Measurements from ENCODE around the gene SYNGR2.

DNA sequence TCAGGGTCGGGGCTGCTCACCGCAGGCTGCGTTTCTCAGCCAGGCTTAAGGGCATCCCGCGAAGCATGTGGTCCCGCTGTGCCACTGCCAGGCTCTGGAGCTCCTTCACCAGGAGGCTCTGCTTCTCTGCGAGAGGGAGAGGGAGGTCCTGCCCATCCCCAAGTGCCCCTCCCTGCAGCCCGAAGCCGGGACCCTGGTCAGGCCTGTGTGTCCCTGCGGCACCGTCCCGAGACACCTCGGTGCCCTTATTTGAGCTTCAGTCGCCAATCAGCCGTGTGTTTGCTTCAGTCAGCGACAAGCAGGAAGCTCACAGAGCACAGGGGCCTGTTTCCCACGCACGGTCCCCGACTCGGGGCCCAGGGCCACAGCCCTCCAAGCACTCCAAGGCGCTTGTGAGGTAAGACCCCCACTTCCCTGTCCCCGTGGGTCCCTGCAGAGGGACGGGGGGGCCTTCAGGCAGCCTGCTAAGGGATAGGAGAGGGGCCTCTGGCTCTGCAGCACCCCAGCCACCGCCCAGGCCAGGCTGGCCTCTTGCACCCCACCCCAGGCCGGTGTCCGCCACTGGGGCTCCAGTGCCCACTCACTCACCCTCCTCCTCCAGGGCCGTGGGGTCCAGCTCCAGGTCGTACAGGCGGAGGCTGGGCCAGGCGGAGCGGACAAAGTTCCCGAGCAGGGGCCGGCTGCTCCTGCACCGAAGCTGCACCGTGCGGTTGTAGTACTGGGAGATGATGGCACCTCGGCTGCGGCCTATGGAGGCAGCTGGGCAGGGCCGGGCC, 43.1 kb upstream of the SYNGR2 start:
- TF ChIP-seq EZH2 (IDR thresholded peaks at IDR 0.05; ENCODE audit: low read depth, unreplicated experiment) (no peak), POLR2AphosphoS5 (IDR thresholded peaks at IDR 0.05; ENCODE audit: low read depth) (no peak), EZH2phosphoT487 (IDR thresholded peaks at IDR 0.05; ENCODE audit: unreplicated experiment) (no peak), NANOG (IDR thresholded peaks at IDR 0.05; ENCODE audit: borderline replicate concordance) (no peak), JUNB (IDR thresholded peaks at IDR 0.05; ENCODE audit: unreplicated experiment) (no peak), STAT1 (IDR thresholded peaks at IDR 0.05; ENCODE audit: unreplicated experiment) (no peak), CREB1 (CRISPR knock-in tag; IDR thresholded peaks at IDR 0.05; ENCODE audit: low read depth) (no peak)
- TF ChIP-seq, protein P1, sequence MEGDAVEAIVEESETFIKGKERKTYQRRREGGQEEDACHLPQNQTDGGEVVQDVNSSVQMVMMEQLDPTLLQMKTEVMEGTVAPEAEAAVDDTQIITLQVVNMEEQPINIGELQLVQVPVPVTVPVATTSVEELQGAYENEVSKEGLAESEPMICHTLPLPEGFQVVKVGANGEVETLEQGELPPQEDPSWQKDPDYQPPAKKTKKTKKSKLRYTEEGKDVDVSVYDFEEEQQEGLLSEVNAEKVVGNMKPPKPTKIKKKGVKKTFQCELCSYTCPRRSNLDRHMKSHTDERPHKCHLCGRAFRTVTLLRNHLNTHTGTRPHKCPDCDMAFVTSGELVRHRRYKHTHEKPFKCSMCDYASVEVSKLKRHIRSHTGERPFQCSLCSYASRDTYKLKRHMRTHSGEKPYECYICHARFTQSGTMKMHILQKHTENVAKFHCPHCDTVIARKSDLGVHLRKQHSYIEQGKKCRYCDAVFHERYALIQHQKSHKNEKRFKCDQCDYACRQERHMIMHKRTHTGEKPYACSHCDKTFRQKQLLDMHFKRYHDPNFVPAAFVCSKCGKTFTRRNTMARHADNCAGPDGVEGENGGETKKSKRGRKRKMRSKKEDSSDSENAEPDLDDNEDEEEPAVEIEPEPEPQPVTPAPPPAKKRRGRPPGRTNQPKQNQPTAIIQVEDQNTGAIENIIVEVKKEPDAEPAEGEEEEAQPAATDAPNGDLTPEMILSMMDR (conservative IDR thresholded peaks at IDR 0.05; ENCODE audit: low read depth in 2 of 2), result no peak
- TF ChIP-seq, protein P2, sequence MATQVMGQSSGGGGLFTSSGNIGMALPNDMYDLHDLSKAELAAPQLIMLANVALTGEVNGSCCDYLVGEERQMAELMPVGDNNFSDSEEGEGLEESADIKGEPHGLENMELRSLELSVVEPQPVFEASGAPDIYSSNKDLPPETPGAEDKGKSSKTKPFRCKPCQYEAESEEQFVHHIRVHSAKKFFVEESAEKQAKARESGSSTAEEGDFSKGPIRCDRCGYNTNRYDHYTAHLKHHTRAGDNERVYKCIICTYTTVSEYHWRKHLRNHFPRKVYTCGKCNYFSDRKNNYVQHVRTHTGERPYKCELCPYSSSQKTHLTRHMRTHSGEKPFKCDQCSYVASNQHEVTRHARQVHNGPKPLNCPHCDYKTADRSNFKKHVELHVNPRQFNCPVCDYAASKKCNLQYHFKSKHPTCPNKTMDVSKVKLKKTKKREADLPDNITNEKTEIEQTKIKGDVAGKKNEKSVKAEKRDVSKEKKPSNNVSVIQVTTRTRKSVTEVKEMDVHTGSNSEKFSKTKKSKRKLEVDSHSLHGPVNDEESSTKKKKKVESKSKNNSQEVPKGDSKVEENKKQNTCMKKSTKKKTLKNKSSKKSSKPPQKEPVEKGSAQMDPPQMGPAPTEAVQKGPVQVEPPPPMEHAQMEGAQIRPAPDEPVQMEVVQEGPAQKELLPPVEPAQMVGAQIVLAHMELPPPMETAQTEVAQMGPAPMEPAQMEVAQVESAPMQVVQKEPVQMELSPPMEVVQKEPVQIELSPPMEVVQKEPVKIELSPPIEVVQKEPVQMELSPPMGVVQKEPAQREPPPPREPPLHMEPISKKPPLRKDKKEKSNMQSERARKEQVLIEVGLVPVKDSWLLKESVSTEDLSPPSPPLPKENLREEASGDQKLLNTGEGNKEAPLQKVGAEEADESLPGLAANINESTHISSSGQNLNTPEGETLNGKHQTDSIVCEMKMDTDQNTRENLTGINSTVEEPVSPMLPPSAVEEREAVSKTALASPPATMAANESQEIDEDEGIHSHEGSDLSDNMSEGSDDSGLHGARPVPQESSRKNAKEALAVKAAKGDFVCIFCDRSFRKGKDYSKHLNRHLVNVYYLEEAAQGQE (IDR thresholded peaks at IDR 0.05; ENCODE audit: unreplicated experiment), result no peak
- TF ChIP-seq, protein P3, sequence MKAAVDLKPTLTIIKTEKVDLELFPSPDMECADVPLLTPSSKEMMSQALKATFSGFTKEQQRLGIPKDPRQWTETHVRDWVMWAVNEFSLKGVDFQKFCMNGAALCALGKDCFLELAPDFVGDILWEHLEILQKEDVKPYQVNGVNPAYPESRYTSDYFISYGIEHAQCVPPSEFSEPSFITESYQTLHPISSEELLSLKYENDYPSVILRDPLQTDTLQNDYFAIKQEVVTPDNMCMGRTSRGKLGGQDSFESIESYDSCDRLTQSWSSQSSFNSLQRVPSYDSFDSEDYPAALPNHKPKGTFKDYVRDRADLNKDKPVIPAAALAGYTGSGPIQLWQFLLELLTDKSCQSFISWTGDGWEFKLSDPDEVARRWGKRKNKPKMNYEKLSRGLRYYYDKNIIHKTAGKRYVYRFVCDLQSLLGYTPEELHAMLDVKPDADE (IDR thresholded peaks at IDR 0.05), result no peak
